RWPE1 (cell line): Measurements from ENCODE around the gene GAS7.

Source experiments
- CTCF ChIA-PET: fragments of 350-600 bp; sonication (Branson Sonifier 250); formaldehyde crosslinking; extraction: SDS; loops from one replicate; lab custom pipeline; 2021; lab: Yijun Ruan, JAX
- POLR2A ChIA-PET: fragments of 400-600 bp; formaldehyde crosslinking; extraction: SDS; loops from one replicate; lab custom pipeline; 2020; ENCODE audit warnings: antibody characterized with exemption; ENCODE audit not compliant: low non-redundant PET; lab: Yijun Ruan, JAX
- DNase-seq: peaks from one replicate; pipeline ENCODE4 v3.0.0; 2012; ENCODE audit warnings: low spot score
- H3K27ac ChIP-seq: fragments of 450-650 bp; 2 replicates; pipeline ENCODE4 v1.5.1; 2017
- CTCF ChIP-seq: fragments of 450-650 bp; conservative IDR thresholded peaks from 2 replicates; pipeline ENCODE4 v1.5.1; 2017; ENCODE audit warnings: low read depth, mild to moderate bottlenecking

GAS7 gene

GRCh38 chr17:9985646-9986045 is 212.8 kb downstream of the GAS7 start:
- no peak for TF ChIP-seq CTCF
- POLR2A ChIA-PET: no interaction called here
- CTCF ChIA-PET: interaction anchor here (0.5 to 0.6 kb wide), 2 partner anchors 122 to 209 kb away, joined by 3 to 5 read pairs; no protein-coding TSS in a partner anchor
- DNase-seq: no peak
- H3K27ac ChIP-seq: no peak overlapping the region

- TF ChIP-seq CTCF: no peak
- ChIA-PET POLR2A (no interaction called here), CTCF (no interaction called here)
- H3K27ac ChIP-seq: no peak overlapping the region
- no peak for DNase-seq
Measured at GRCh38 chr17:9984768-9985167, 213.6 kb downstream of the GAS7 start.

- DNase-seq: peak; percentile 23
- no peak overlapping the region for H3K27ac ChIP-seq
- ChIA-PET POLR2A (no interaction called here), CTCF (interaction anchor here (0.6 to 0.7 kb wide), 3 partner anchors 13 to 57 kb away, joined by 3 to 5 read pairs (median 3); no protein-coding TSS in a partner anchor)
- no peak; the same call in 1 of the 2 replicates for TF ChIP-seq CTCF
Measured at GRCh38 chr17:9982159-9982558, 216.2 kb downstream of the GAS7 start.

GRCh38 chr17:9981344-9981915 is 217.0 kb downstream of the GAS7 start:
- ChIA-PET POLR2A (no interaction called here), CTCF (interaction anchor here (0.7 kb wide), 3 partner anchors 12 to 529 kb away, joined by 3 to 5 read pairs (median 3); no protein-coding TSS in a partner anchor)
- no peak for TF ChIP-seq CTCF
- H3K27ac ChIP-seq: no peak overlapping the region
- DNase-seq: no peak

- CTCF ChIA-PET: interaction anchor here (0.6 kb wide), 2 partner anchors 236 to 247 kb away, joined by 3 to 5 read pairs; no protein-coding TSS in a partner anchor
- DNase-seq: peak; percentile 19
- no peak overlapping the region for H3K27ac ChIP-seq
- POLR2A ChIA-PET: no interaction called here
- TF ChIP-seq CTCF: no peak
Measured at GRCh38 chr17:9979463-9979995, 218.9 kb downstream of the GAS7 start.

- DNase-seq: no peak
- ChIA-PET CTCF (interaction anchor here (0.8 kb wide), 2 partner anchors 250 to 591 kb away, joined by 3 read pairs; no protein-coding TSS in a partner anchor), POLR2A (no interaction called here)
- TF ChIP-seq CTCF: no peak
- no peak overlapping the region for H3K27ac ChIP-seq
Measured at GRCh38 chr17:9977180-9977575, 221.2 kb downstream of the GAS7 start.
